ENCODE measurements around the gene ANO9. TPM values are rescaled to one million over a fixed set of nuclear protein-coding genes. Genes with fewer than 3 reads are reported as not detected.
"Not testable (repeated sequence)": the region's sequence is repeated elsewhere in the genome, so short reads cannot be mapped to it uniquely, and the experiment has no call there.

ANO9 gene
- total RNA-seq, 1 donor from 2014 or later: not detected

DNA sequence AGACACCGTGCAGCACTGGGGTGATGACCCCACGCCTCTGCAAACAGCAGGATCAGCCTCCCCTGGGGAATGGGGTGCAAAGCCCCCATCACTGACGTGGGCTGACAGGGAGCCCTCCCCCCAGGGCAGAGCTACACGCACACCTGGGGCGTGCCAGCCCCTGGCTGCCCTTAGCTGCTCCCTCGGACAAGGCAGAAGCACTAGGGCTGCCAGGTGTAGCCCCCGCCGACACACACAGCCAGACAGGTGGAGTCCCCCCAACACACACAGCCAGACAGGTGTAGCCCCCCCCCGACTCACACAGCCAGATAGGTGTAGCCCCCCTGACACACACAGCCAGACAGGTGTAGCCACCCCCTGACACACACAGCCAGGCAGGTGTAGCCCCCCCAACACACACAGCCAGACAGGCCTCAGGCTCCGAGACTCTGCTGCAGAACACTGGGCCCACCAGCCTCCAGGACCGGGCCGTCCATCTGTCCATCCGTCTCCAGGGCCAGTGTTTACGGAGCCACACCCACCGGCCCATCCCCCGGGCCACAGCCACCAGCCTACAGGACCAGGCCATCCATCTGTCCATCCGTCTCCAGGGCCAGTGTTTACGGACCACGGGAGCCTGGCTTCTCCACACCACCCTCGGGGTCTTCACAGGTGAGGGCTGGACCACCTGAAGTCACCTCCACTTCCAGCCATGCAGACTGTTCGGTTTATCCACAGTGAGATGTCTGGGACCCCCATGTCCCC lies 3.5 kb downstream of the ANO9 start:
- DNase-seq (ENCODE audit: low spot score in 2 of 2) (no peak), FAIRE-seq (no peak)

DNA sequence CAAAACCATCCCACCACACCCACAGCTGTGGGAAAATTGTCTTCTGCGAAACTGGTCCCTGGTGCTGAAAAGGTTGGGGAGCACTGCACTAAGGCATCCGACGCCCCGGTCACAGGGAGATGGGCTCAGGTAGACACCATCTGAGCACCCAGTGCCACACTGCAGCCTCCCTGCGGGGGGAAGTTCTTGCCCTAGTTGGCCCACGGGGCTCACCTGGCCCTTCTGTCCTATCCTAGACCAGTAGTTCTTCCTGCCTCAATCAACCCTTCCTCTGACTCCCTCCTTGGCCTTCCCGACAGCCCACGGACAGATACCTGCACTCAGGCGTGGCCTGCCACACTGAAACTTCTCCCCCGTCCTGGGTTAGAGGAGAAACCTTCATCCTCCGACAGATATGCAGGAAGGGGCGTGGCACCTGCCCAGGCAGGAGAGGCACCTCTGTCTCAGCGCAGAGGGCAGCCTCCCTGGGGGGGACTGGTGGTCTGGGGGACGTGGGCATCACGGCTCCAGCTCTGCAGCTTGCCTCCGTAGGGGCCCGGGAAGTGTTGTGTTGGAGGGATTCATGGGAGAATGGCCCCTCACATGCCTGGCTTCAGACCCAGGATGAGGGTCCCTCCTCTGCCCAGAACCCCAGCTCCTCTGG lies 4.5 kb downstream of the ANO9 start:
- FAIRE-seq (no peak), DNase-seq (ENCODE audit: low spot score in 2 of 2) (no peak)

DNA sequence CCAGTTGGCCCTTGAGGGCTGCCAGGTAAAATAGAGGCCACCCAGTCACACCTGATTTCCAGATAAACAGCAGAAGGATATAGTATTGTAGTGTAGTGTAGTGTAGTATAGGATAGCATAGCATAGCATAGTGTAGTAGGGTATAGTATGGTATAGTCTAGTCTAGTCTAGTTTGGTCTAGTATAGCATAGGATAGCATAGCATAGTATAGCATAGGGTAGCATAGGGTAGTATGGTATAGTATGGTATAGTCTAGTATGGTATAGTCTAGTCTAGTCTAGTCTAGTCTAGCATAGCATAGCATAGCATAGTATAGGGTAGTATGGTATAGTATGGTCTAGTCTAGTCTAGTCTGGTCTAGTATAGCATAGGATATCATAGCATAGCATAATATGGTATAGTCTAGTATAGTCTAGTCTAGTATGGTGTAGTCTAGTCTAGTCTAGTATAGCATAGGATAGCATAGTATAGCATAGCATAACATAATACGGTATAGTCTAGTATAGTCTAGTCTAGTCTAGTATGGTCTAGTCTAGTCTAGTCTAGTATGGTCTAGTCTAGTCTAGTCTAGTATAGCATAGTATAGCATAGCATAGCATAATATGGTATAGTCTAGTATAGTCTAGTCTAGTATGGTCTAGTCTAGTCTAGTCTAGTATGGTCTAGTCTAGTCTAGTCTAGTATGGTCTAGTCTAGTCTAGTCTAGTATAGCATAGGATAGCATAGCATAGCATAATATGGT lies 6.6 kb downstream of the ANO9 start:
- FAIRE-seq; DNase-seq (ENCODE audit: low spot score in 2 of 2): not testable (repeated sequence)

DNA sequence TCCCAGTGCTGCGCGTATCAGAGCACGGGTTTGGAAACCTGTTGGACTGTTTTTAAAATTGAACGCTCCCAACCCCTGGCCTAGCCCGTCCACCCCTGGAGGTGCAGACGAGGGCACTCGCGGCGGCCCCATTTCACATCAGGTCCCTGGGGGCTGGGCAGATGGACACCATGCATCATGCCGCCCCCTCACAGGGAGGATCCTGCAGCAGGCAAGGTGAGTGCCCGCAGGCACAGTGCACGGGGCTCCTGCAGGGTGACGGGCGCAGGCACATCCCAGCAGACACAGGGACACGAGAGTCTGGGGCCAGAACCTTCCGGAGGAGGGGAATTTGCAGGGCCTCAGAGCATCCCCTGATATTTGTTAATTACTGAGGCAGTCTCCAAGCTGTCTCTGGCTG lies 7.3 kb downstream of the ANO9 start:
- DNase-seq (ENCODE audit: low spot score in 2 of 2): no peak
- FAIRE-seq: no peak

GRCh38 chr11:433641-434040 lies 8.2 kb downstream of the ANO9 start:
- DNase-seq (ENCODE audit: low spot score in 2 of 2): no peak
- FAIRE-seq: no peak

GRCh38 chr11:433111-433510 lies 8.7 kb downstream of the ANO9 start:
- FAIRE-seq: no peak
- no peak for DNase-seq (ENCODE audit: low spot score in 2 of 2)

DNA sequence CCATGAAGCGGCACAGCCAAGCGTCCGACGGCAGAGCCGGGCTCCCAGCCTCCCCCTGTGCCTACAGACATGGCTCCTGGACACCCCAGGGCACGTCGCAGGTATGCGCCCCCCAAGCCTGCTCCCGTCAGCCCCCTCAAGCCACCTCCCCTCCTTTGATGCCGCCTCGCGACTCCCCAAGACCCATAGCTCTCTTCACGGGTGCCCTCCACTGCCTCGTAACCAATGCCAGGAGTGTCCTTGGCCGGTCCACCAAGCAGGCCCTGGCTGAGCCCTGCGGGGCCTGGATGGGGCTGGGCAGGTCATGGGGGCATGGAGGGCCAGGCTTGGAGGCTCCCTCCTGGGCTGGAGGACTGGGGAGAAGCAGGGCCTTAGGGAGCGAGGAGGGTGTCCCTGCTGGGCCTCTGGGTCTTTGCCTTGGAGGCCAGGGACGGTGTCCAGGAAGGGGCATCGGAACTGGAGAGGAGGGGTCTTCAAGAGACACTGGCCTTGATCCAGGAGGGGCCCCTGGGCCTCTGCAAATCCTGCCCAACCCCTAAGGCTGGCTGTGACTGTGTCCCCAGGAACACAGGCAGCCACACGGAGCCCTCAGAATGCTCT lies 9.2 kb downstream of the ANO9 start:
- FAIRE-seq: no peak

GRCh38 chr11:431921-432320 lies 9.9 kb downstream of the ANO9 start:
- no peak for DNase-seq (ENCODE audit: low spot score in 2 of 2)

More for the DNA sequence above, 9.2 kb downstream of the ANO9 start:
- no peak for DNase-seq (ENCODE audit: low spot score in 2 of 2)

GRCh38 chr11:429931-430456 lies 11.8 kb downstream of the ANO9 start:
- DNase-seq (ENCODE audit: low spot score in 2 of 2) (no peak), FAIRE-seq (no peak)

More at GRCh38 chr11:431921-432320, 9.9 kb downstream of the ANO9 start:
- FAIRE-seq: no peak

DNA sequence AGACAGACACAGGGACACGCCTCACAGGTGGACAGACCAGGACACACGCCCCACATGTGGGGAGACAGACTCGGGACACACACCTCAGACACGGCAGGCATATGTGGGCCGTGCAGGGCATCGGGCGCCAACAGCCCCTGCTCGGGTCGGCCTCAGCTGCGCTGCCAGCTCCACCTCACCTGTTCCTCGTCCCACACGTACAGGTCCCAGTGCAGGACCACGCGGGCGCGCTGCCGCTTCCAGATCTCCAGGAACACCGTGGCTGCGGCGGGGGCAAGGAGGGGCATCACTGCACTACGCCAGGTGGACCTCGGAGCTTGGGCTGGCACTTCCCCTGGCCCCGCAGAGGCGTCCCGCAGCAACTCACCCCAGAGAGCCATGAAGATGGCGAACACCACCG lies 12.4 kb downstream of the ANO9 start:
- no peak for DNase-seq (ENCODE audit: low spot score in 2 of 2)
- no peak for FAIRE-seq

DNA sequence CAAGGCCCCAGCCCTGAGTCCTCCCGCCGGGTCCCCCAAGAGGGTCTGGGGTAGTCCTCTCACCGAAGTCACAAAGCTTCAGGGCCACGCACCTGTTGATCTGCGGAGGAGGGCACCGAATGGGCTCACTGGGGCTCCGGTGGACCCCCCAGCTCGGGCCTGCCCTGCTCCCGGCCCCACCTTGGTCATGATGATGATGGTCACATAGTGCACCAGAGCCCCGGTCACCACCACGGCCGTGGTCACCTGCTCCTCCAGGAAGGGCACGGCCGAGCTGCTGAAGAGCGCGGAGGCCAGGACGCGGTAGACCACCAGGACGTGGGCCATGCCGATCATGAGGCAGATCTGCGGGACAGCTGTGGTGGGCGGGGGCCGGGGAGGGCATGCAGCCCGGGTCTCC lies 13.5 kb downstream of the ANO9 start:
- no peak for DNase-seq (ENCODE audit: low spot score in 2 of 2)
- FAIRE-seq: no peak

- FAIRE-seq: no peak
- no peak for DNase-seq (ENCODE audit: low spot score in 2 of 2)
These were observed 15.0 kb downstream of the ANO9 start for GRCh38 chr11:426851-427250.

DNA sequence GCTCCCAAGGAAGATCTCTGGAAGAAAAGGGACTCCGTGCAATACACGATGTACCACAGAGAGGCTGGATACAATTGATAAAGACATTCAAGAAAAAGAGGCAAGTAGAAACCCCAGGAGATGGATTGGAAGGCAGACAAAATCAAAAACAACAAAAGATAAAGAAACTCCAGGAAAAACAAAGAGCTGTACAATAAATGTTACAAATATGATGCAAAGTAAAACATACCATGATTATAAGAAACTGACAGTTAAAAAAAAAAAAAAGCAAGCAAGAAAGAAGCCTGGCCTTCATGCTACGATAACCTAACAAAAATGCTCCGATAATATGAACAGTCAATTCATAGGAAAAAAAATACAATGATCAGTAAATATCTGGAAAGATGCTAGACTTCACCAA lies 16.5 kb downstream of the ANO9 start:
- DNase-seq (ENCODE audit: low spot score in 2 of 2) (no peak), FAIRE-seq (no peak)

DNA sequence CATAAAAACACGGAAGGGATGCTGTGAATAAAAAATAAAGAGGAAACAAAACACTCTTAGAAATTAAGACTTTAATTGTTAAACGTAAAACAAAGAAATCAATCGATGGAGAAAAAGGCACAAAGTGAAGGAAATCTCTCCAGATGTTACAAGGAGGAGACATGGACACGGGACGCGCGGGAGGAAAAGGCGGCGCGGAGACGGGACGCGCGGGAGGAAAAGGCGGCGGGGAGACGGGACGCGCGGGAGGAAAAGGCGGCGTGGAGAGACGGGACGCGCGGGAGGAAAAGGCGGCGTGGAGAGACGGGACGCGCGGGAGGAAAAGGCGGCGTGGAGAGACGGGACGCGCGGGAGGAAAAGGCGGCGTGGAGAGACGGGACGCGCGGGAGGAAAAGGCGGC lies 17.0 kb downstream of the ANO9 start:
- DNase-seq (ENCODE audit: low spot score in 2 of 2); FAIRE-seq: not testable (repeated sequence)

DNA sequence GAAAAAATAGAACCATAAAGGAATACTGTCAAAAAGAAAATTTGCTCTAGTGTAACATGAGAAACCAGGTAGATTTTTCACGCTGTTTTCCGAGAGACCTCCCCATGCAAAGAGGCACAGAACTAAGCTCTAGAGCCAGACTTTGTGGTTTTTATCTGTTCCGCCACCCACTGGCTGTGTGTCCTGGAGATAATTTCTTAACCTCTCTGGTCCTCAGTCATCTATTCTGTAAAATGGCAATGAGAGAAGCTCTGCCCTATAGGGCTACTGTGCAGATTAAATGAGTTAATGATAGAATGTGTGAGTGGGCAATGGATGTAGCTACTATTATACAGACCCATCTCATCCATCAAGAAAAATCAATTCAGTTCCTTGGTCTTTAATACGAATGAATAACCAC lies 17.6 kb downstream of the ANO9 start:
- FAIRE-seq: no peak

DNA sequence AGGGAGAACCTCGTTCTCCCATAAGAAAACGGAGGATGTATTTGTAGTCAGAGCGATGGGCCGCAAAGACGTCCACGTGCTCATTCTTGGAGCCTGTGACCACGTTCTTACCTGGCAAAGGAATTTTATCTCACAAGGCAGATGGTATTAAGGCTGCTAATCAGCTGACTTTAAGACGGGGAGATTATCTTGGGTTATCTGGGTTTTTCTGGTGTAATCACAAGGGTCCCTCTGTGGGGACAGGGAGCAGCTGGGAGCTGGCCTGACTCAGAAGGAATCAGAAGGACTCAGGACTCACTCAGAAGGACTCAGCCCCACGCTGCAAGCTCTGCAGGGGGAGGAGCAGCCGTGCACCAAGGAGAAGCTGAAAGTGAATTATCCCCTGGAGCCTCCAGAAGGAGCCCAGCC lies 19.6 kb downstream of the ANO9 start:
- DNase-seq (ENCODE audit: low spot score in 2 of 2) (no peak), FAIRE-seq (no peak)

More for the DNA sequence above, 17.6 kb downstream of the ANO9 start:
- no peak for DNase-seq (ENCODE audit: low spot score in 2 of 2)

DNA sequence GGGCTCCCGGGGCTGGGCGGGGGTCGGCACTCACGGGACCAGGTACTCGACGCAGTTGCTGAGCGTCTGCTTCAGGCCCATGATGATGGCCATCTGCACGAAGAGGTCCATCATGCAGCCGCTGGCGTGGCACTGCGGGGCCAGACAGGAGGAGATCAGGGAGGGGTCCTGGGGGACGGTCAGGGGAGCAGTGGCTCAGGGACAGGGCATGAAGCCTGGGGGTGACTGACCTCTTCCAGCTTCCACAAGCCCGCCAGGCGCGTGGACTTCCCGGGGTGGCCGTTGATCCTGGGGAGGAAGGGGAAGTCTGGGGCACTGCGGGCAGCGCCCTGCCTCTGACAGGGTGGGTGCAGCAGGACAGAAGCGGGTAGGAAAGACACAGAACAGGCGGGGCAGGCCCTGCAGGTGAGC lies 20.9 kb downstream of the ANO9 start:
- DNase-seq (ENCODE audit: low spot score in 2 of 2) (no peak), FAIRE-seq (no peak)

DNA sequence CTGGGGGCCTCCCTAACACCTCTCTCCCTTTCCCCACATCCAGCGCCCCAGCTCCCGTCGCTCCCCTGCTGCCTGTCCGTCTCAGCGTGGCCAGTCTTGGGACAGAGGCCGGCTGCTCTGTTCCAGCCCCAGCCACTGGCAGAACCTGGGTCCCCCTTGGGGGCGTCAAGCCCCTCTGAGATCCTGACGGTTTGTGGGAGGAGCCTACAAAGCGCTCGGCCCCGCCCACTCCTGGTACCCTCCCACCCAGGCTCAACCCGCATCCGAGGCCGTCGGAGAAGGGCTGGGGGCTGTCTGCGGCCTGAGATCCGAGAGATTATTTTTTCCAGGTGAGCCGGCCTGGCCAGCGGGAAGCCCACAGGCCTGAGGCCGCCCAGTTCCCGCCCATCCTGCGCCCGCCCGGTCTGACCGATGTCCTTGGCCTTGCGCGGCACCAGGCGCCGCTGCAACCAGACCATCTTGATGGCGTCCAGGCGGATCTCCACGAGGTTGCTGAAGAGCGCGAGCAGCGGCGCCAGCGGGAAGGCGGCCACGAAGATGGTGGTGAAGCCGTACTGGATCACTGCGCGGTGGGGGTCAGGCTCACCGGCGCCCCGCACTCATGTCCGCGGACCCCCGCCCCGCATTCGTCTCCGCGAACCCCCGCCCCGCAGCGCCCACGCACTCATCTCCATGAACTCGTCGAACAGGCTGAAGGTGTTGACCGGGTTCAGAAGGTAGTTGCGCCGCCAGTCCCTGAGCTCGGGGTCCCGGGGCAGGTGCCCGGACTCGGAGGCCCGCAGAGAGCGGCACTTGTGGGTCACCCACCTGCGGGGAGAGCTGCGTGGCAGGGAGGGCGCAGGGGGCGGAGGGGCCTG lies 21.5 kb downstream of the ANO9 start:
- no peak for FAIRE-seq
- DNase-seq (ENCODE audit: low spot score in 2 of 2): no peak

DNA sequence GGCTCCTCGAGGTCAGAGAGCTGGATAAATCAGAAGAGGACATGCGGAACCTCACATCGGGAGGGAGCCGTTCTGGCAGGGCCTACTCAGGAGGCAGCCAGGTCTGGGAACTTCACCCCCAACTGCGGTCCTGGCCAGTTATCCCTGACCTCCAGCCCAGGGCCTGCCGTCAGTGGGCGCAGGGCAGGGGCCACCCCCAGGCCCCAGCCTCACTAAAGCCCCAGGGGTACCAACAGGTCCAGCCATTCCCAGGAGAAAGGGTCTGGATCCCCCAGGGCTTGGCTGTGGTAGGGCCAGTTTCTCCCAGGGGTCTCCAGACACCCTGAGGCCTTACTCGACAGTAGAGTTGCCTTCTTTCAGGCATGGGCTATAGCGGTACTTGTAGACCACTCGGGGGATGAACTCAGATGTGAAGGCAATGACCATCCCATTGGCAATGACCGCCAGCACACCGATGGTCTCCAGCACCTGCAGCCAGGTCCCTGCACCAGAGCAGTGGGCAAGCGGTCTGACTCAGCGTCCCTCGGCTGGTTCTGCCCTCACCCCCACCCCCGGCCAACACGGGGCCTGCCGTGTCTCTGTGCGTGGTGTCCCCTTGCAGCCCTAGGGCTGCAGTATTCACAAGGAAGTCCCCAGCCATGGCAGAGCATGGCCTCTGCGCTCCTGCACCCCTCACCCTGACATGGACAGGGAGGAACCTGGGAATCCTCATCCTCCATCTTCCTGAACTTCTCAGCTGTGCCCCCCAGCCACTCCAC lies 22.4 kb downstream of the ANO9 start:
- DNase-seq (ENCODE audit: low spot score in 2 of 2) (no peak), FAIRE-seq (no peak)

Measured in frontal cortex (tissue), 4 donors.